ENCODE measurements around the gene CNTF.

GRCh38 chr11:58575377-58576020 is 47.0 kb upstream of the CNTF start, which contains the start of gene LPXN:
- no peak for TF ChIP-seq CTCF (conservative IDR thresholded peaks at IDR 0.05 in 1 of 2, IDR thresholded peaks at IDR 0.05 in 1 of 2; ENCODE audit: extremely low read depth in 1 of 2, insufficient read depth in 1 of 2, low read depth in 1 of 2, low read length in 2 of 2)
- TF ChIP-seq EZH2 (IDR thresholded peaks at IDR 0.05; ENCODE audit: borderline replicate concordance, low read length): no peak

Data from mammary epithelial cell (primary cell).